ENCODE data around the gene CALD1.

CALD1 gene

GRCh38 chr7:134761266-134761665 is 18.2 kb upstream of the CALD1 start:
- DNase-seq: no peak

DNA sequence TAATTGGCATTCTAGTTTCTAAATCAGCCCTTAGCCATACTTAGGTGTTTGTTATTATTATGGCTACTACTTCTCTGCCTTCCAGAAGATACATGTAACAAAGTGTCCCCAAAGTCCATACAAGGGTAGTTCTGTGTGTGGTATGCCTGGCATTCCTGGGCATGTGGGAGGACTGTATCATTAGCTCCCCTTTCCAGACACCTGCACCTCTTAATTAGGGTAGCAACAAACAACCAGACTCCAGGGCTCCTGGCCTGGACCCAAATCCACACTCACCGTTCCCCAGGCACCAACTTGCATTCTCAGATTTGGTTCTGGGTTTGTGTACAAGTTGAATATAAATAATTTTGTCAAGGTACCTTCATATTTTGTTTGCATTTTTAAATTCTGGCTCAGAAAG is 15.5 kb upstream of the CALD1 start:
- no peak for DNase-seq

GRCh38 chr7:134764365-134764764 is 15.1 kb upstream of the CALD1 start:
- no peak for DNase-seq

GRCh38 chr7:134766779-134767519 is 12.5 kb upstream of the CALD1 start:
- DNase-seq: no peak

GRCh38 chr7:134767520-134768168 is 11.8 kb upstream of the CALD1 start:
- DNase-seq: no peak

DNA sequence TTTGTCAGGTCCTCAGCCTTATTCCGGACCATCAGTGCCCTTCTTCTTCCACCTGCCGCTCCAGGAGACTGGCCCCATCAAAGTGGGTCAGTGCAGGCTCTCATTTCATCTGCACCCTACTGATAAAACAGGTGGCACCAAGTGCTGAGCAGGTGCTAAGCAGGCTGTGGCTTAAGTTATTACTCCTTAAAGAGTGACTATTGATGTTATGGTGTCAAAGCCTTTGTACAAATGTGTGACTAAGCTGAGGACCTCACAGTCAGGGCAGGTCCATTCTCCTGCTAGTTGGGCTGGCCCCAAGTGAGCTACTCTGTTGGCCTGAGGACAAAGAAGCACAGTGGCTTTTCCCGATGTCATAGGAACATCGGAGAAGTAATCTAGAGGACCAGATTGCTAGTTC is 11.2 kb upstream of the CALD1 start:
- peak in 1 of 14 donors; percentile 18 for DNase-seq

- no peak for DNase-seq
Observed at GRCh38 chr7:134770676-134771075, 8.8 kb upstream of the CALD1 start.

DNA sequence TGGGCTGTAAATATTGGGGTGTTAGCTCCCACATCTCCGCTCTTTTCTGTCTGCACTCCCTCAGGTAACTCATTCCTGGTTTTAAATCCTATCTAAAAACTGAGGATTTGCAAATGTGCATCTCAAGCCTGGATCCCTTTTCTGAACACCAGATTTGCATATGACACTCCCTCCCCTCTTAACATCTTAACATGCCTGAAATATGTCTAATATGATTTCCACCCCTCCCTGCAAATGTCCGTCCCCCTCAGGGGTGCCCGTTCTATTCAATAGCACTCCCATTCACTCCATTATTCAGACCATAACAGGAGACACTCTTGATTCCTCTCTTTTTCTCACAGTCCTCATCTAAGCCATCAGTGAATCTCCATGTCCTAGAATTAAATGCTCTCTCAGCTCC is 8.3 kb upstream of the CALD1 start:
- DNase-seq: no peak

GRCh38 chr7:134771889-134772288 is 7.5 kb upstream of the CALD1 start:
- no peak for DNase-seq

GRCh38 chr7:134772401-134772800 is 7.0 kb upstream of the CALD1 start:
- DNase-seq: no peak

- no peak for DNase-seq
Observed at GRCh38 chr7:134773164-134773563, 6.3 kb upstream of the CALD1 start.

GRCh38 chr7:134774119-134774518 is 5.3 kb upstream of the CALD1 start:
- DNase-seq: no peak

DNA sequence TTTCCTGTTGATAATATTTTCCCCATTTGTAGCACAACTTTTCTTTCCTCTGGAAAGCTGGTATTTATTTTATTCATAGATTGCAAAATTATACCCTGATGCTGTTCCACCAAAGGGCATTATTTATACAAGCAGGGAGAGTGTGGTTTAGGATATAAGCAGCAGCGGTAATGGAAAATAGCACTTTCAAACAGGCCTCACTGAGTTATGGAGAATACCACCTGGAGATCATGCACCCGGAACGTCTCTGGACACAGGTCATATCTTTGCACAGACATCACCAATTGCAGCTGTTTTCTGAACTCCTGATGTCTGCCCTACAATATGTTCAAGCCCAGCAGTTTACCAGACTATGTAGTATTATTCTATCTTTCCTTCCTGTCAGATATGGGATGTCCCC is 2.0 kb upstream of the CALD1 start:
- no peak for DNase-seq

DNA sequence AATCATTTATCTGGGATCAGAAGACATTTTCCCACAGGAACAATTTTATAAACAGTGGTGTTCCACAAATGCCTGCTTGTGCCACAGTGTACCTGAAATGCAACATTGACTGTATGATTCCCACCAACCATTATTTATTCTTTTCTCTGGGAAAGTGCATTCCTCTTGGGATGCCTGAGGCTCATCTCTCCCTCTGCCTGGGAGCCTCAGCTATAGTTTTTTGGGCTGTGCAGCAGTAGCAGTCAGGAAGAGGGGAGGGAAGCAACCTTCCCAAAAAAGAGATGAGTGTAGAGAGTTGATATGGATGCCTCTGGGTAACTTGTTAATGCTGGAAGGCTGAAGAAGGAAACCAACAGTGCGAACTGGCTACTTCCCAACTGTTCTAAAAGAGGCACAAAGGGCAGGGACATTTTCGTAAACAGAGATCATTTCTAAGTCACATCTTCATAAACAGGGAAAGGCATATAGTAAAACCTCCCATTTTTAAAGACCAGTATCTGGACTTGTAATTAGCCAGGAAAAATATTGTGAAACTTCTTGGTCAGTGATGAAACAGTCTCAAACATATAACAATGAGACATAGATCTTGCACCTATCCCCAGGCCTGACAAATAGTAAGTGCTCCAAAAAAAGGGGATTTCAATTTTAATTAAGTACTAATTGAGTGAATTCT is 1.4 kb upstream of the CALD1 start:
- DNase-seq: no peak

DNA sequence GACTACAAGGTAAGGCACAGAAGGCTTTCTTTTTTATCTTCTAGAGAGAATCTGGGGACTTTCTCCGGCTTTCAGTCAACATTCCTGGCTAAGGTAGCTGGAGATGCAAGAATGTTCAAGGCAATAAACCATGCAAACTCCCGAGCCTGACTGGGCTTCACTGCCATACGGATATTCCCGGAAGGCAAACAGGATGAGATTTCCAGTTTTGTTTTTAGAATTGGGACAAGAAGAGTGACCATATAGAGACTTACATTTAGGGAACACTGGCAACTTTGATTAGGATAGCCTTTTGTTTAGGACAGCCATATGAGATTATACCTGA is 269 bp downstream of the CALD1 start:
- peak in 3 of 14 donors; percentile 19 to 62 (median 35) for DNase-seq

- DNase-seq: peak in 1 of 14 donors; percentile 56
Observed at GRCh38 chr7:134780166-134780828, 863 bp downstream of the CALD1 start.

DNA sequence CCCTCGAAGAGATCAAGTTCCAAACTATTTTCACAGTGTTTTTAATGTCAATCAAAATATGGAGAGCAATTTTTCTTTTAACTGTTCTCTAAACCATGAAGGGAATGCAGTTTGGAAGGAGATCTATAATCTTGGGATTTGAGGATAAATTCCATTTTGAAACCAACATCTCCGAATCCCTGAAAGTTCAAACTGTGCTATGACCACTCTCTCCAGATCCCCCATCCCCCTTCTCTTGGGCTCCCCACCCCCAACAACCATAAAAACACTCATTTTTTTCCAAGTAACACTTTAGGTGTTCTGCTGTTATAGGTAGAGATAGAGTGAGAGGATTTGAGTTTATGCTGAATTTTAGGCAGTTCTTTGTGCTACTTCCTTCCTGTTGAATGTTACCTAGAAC is 1.7 kb downstream of the CALD1 start:
- no peak for DNase-seq

GRCh38 chr7:134782121-134782623 is 2.7 kb downstream of the CALD1 start:
- DNase-seq: no peak

GRCh38 chr7:134783294-134784069 is 4.0 kb downstream of the CALD1 start:
- no peak for DNase-seq

DNA sequence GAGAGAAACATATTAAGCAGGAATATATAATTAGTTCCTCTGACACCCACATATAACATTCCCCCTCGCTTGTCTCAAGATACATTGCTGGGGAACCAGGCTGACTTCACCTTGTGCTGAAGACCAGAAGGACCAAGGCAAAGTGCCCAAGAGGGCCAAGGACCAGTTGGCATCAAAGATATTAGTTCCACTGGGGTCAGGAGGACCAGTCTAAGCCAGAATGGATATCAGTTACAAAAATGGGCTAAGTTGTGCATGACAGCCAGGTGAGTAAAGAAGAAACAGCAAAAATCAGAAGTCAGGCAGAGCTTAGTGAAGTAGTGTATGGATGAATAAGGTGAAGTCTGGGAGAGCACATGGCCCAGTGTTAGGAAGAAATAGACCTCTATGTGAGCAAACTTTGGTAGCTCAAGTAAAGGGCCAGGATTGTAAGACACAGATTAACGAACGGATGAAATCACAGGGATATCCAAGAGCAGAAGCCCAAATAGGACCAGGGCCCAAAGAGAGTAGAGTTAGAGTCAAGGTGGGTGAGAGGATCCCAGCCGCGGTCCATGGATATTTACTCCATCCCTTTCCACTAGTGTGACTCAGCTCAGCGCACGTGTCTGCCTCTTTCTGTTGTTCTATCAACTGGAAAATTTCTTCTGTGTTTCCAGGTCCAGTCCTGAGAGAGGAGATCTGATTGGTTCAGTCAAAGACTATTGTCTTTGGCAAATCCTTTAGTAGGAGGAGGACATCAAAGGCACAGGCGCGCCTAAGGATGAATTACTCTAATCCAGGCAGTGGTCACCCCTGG is 5.0 kb downstream of the CALD1 start:
- DNase-seq: no peak

- DNase-seq: no peak
Observed at GRCh38 chr7:134785842-134786241, 6.4 kb downstream of the CALD1 start.

Measured in C1 segment of cervical spinal cord (tissue), 14 donors.